NCI-H526 (cell line): ENCODE results near the gene IPO13.

ENCODE experiments used
- DNase-seq, 2 experiments: peaks; one replicate each; lab custom pipeline; 2025; lab: John Stamatoyannopoulos, UW

The IPO13 gene

DNA sequence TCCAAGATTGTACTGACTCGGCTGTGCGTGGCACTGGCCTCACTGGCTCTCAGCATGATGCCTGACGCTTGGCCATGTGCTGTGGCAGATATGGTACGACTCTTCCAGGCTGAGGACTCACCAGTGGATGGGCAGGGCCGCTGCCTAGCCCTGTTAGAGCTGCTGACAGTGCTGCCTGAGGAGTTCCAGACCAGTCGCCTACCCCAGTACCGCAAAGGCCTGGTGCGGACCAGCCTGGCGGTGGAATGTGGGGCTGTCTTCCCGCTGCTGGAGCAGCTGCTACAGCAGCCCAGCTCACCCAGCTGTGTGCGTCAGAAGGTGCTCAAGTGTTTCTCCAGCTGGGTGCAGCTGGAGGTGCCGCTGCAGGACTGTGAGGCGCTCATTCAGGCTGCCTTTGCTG, 2.9 kb downstream of the IPO13 start:
- no peak for DNase-seq

DNA sequence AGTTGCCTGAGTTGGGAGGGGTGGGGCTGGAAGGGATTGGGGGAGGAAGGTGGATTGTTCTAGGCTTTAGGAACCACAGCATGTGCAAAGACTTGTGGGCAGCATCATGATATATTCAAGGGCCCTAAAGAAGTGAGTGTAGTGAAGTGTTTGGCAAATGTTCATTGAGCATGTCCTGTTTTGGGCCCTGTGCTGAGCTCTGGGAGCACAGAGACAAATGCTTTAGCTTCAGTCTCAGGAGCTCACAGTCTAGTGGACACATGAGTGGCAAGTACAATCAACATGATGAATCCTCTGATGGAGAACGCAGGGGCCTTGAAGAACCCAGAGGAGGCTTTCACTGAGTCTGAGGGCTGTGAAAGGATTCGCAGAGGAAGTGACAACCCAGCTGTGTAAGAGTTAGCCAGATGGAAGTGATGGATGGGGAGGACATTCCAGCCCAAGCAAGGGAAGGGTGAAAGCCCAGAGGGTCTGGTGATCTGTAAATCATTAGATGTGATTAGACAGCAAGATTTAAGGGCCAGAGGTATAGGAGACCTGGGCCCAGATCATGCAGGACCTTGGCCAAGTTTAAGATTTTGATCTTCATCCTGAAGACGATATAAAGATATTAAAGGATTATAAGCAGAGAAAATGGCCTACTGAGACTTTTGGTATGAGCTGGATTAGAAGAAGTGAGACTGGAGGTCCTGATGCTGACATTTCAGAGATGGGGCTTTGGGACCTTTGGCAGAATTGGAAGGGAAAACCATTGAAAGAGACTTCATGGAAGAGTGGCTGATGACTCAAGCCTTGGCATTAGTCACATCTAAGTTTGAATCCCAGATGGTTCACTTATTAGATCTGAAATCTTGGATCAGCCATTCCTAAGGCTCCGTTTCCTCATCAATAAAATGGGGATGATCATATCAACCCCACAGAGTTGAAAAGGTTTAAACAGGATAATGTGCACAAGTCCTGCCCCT, 4.6 kb downstream of the IPO13 start:
- no peak for DNase-seq

DNA sequence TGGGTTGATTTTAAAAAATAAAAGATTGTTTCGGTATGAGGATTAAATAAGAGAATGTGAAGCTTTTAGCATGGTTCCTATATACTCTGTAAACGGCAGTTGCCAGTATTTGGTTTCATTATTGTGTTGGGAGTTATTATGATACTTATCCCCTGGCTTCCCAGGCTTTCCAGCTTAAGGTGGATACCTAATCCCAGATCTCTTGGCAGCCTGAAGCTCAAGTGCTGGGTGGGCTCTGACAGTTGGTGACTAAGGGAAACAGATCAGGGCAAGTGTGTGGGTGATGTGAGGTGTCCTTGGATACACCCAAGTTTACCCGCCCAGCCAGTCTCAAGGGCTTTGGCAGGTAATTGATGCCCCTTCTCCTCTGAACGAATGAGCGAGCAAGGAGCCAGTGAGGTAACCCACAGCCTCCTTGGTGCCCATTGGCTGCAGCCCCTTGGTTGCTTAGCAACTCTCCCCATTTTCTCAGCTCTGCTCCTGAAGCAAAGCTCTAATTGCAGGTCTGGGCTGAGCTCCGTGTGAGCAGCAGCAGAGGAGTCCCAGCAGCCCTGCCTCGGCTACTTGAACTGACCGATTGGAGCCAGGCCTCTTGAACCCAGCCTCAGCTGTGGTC, 6.1 kb downstream of the IPO13 start:
- peak; percentile 65 to 68 for DNase-seq

DNA sequence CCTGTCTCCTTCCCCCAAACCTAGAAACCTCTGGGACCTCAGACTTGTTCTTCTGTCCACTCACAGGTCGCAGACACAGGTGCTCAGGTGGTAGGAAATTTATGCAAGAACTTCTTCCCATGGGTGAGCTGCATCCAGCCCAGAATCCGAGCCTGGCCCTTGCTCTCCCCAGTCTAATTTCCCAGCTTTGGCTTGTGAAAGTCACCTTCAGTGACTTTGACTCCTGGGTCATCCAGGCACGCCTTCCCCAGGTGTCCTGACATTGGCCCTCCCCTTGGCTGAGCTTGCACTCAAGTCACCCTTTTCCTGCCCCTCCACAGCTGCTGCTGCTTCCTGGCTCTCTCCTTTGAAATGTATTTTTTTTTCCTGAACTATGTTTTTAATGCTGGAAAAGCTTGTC, 6.6 kb downstream of the IPO13 start:
- DNase-seq, result no peak

DNA sequence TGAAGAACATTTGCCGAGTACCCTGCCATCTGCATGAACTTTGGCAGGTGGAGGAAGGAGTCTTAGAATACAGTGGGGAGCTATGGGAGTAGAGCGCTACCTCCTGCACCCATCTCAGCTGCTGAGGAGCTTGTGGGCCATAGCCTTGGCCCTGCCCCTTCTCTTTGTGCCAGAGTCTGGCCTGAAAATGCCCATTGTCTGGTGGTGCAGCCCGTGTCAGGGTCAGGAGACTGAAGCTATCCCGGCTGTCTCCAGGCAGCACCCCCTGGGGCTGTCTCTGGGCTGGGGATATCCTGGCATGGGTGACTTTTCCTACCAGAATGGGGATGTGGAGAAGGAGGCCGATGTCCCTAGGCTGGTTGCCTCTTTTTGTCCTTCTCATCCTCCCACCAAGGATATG, 7.3 kb downstream of the IPO13 start:
- DNase-seq, result no peak

DNA sequence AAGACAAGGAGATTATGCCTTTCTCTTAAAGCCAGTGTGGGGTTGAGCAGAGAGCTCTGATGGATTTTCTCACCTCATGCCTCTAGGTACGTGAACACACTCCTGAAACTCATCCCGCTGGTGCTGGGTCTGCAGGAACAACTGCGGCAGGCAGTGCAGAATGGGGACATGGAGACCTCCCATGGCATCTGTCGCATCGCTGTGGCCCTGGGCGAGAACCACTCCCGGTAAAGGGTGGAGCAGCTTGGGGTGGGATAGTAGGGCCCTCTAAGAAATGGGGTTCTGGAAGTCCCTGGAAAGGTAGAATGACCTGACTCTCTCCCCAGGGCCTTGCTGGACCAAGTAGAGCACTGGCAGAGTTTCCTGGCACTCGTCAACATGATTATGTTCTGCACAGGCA, 9.5 kb downstream of the IPO13 start:
- no peak for DNase-seq

DNA sequence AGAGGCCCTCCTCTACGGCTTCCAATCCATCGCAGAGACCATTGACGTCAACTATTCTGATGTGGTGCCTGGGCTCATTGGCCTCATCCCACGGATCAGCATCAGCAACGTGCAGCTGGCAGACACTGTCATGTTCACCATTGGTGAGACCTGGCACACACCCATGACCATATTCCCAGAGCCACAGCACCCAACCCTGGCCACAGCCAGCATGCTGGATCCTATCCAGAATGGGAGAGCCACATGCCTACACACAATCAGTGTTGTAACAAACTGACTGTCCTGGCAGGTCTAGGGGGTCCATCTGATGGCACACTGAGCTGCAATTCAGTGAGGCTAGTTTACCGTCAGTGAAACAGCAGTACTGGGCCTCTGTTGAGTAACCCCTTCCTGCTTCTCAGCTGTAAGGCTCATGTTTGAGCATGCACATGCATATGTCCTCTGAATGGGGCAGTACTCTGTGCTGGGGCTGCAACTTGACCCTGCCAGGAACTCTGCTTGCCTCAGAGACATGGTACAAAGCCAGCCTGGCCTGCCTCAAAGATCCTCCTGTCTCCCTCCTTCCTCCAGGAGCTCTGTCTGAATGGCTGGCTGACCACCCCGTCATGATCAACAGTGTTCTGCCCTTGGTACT, 10.8 kb downstream of the IPO13 start:
- no peak for DNase-seq

DNA sequence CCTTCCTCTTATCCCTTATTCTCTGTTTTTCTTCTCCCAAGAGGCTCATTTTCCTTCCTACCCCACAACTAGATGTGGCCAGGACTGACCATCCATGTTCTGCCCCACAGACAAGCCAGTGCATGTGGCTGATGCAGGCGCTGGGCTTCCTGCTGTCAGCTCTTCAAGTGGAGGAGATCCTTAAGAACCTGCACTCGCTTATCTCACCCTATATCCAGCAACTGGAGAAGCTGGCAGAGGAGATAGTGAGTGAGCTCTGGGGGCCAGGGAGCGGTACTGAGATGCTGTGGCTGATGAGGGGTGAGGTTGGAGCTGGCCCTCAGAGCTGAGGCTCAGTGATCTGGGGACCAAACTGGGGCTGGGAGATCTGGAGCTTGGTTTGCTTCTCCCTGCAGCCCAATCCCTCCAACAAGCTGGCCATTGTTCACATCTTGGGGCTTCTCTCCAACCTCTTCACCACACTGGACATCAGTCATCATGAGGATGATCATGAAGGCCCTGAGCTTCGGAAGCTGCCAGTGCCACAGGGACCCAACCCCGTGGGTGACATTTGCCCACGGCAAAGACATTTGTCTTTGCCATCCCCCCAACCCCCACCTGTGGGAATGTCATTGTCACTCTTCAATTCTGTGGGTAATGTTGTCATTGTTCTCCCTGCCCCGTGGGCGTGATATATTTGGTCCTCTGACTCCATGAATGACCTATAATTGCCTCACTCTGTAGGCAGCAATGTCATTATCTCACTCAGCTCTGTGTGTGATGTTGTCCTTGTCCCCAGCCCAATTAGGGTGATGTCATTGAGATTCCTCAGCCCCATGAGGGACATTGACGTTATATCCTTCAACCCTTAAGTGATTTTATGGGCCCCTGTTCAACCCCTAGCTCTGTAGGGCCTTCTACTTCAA, 11.9 kb downstream of the IPO13 start:
- no peak for DNase-seq

DNA sequence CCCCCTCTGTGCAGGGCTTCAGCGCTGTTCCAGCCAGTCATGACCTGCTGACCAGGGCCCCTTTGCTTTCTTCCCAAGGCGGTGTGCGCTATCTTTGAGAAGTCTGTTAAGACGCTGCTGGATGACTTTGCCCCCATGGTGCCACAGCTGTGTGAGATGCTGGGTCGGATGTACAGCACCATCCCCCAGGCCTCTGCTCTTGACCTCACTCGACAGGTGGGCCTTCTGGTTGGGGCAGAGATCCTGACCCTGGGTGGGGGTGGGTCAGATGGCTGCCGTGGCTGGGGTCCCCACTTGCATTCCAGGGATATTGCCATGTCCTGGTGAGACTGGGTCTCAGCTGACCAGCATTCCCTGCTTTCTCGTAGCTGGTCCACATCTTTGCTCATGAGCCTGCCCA, 14.0 kb downstream of the IPO13 start:
- DNase-seq, result no peak

DNA sequence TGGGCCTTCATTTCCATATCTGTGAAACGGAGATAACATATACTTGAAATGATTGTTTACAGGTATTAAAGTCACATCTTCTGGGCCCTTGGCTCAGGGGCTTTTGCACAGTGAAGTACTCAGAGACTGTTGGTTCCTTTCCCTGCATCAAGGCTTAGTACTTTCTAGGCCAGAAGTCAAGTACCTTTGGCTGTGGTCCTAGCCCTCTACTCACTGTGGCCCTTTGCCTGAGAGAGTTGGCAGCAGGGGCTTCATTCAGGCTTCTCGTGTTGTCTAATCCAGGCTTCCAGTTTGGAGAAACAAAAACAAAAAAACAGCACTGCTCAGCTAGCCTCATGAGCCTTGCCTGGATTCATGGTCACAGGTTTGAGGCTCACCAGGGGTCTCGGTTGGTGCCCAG, 14.9 kb downstream of the IPO13 start:
- no peak for DNase-seq

DNA sequence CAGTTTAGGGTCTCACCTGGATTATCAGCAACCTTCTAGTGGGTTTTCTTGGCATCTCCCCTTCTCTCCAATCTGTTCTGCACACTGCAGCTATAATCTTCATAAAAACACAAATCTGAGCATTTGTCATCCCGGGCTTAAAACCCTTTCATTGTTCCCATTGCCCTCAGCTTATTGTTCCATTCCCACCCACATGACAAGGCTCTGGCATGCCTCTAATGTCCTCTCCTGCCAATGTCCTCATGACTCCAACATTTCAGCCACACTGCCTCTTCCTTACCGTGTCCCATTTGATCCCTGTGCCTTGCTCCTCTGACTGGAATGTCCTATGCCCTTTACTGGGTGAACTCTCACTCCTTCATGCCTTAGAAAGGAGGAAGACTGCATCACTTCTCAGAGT, 15.6 kb downstream of the IPO13 start:
- no peak for DNase-seq

DNA sequence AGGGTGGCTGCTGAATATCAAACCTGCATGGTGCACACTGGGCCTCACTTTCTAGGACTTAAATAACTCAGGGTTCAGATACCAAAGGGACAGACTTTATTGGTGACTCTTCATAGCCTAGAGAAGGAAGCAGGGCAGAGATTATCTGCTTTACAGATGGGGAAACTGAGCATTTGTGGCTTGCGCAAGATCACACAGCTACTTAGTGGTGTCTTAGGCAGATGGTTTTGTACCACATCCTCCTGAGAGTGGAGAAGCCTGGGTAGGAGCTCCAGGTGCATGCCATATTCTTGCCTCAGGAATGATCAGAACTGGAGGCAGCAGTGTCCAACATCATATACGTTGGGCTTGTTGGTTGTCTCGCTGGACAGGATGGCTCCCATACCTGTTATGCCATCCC, 16.3 kb downstream of the IPO13 start:
- DNase-seq, result no peak

DNA sequence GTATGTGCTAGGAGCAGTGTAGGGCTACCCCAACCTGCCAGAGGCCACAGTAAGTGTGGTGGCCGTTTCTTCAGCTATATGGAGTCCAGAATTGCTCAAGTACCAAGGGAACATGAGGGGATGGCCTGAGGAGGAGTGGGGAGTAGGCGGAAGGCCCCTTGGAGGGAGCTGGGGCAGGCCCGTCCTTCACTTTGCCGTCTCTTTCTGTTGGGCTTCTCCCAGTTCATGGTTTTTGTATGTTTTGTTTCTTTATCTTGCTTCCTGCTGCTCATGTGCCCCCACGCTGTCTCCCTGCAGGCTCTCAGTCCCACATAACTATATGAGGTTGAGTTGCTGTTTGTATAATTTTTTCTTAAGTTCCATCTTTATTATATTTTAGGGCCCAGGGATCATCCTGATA, 17.1 kb downstream of the IPO13 start:
- no peak for DNase-seq

DNA sequence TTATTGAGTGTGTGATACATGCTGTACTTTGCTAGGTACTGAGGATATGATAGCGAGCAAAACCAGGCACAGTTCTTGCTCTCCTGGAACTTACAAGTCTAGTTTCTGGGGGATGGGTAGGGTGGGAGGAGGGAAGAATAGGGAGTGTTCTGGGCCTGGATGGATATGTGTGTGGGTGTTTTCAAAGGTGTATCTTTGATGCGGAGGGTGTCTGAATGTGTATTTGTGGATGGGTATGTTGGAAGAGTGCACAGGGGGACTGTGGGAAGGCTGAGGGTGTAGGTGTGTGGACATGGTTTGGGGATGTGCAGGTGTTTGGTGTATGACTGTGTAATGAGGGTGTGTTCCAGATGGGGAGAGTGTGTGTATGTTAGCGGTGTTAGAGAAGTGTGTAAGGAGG, 18.6 kb downstream of the IPO13 start:
- no peak for DNase-seq

DNA sequence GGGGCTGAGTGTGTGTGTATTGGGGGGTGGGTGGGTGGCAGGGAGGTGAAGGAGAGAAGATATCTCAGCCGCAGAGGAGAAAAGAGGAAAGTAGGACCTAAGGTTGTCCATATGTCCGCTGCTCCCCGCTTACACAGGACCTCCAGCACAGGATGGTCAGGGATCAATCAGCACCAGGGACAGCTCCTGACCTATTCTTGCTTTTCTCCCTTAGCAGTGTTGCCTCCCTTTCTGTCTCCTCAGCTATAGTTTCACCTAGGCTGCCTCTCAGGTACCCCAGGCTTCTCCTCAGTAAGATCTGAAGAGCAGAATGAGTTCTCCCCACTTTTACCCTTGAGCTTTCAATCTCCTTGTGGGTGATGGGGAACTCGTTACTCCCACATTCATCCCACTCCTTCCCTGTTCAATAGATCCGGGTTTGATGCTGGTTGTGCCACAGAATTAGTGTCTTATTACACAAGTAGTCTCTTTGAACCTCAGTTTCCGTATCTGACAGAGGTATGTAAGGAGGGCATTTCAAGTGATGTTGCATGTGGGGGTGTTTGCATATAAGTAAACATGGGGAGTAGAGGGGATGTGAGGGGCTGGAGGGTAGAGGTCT, 21.7 kb downstream of the IPO13 start:
- DNase-seq, result no peak

DNA sequence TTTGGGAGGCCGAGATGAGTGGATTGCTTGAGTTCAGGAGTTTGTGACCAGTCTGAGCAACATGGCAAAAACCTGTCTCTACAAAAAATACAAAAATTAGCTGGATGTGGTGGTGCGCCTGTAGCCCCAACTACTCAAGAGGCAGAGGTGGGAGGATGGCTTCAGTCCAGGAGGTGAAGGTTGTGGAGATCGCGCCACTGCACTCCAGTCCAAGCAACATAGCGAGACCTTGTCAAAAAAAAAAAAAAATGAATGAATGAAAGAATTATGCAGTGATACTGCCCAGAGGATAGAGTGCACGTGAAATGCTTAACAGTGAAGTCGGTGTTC, 22.6 kb downstream of the IPO13 start:
- DNase-seq, result no peak

DNA sequence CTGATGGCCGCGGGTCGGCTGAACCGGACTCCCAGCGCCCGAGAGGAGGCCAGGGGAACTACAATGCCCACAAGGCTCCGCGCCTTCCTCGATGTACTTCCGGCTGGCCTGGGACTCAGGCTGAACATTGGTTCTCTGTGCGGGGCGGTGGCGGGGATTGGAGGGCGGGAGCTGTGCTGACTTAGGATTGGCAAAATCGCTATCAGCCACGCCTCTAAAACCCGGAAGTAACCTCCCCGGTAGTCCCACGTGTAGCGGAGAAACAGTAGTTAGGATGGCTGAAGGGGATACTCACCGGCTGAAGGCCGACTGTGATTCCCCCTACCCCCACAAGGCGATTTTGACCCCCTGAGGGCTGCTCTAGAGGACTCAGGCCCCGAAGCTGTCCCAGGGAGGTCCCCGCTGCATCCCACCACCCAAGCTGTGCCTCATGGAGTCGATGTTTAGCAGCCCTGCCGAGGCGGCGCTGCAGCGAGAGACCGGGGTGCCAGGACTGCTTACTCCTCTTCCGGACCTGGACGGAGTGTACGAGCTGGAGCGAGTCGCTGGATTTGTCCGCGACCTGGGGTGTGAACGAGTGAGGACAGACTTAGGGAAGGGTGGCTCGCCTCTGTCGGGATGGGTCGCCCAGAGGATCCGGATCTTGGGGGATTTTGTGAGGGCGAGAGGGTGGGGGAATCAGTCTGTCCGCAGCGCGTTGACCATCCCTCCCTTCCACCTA, 23.2 kb downstream of the IPO13 start, which contains the start of gene DPH2:
Gene DPH2 (plus strand): TSS at position 265 of the 721 bp plus-strand sequence. CDS start 166 bp downstream, at position 431.
- DNase-seq, result peak; percentile 99 to 100

DNA sequence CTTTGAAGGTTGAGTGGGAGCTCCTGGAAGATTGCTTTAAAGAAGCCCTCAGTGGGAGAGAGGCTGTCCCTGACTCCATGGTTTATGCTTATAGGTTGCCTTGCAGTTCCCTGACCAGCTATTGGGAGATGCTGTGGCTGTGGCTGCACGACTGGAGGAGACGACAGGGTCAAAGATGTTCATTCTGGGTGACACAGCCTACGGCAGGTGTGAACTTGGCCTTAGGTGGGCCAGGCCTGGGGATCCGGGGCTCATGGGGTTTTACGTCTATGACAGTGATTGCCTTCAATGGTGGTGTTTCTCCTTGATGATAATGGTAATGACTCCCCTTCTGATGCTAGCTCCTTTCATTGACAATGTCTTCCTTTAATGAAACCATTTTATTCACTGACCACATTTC, 23.8 kb downstream of the IPO13 start:
- no peak for DNase-seq

DNA sequence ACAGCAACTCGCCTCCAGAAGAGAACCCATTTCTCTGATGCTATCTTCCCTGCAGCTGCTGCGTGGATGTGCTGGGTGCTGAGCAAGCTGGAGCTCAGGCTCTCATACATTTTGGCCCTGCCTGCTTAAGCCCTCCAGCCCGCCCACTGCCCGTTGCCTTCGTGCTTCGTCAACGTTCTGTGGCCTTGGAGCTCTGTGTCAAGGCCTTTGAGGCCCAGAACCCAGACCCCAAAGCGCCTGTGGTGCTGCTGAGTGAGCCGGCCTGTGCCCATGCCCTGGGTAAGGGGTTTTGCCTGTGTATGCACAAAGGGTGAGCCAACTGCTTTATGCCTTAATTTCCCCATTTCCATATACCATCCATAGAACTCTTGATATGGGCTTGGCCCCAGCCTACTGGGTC, 24.2 kb downstream of the IPO13 start:
- DNase-seq, result no peak

DNA sequence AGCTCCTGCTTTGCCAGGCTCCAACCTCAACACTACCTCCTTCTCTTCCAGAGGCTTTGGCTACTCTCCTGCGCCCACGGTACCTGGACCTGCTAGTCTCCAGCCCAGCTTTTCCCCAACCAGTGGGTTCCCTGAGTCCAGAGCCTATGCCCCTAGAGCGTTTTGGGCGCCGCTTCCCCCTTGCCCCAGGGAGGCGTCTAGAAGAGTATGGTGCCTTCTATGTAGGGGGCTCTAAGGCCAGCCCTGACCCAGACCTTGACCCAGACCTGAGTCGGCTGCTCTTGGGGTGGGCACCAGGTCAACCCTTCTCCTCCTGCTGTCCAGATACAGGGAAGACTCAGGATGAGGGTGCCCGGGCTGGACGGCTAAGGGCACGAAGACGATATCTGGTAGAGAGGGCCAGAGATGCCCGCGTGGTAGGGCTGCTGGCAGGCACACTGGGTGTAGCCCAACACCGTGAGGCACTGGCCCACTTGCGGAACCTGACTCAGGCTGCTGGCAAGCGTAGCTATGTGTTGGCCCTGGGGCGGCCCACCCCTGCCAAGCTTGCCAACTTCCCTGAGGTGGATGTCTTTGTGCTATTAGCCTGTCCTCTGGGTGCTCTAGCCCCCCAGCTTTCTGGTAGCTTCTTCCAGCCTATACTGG, 24.7 kb downstream of the IPO13 start:
- DNase-seq, result no peak
